Neural crest cell (in vitro differentiated cells): ENCODE data around the gene NXPH1. TPM values are rescaled to one million over a fixed set of nuclear protein-coding genes. Genes with fewer than 3 reads are reported as not detected.

ENCODE experiments used
- DNase-seq: peaks from one replicate; pipeline ENCODE4 v3.0.0; 2021; ENCODE audit warnings: low read depth, mixed read lengths, low spot score
- H3K27ac Mint-ChIP-seq: one replicate; pipeline ENCODE4 v1.8.0; 2021; ENCODE audit warnings: mild to moderate bottlenecking, mixed read lengths; ENCODE audit not compliant: unreplicated experiment
- H3K27me3 Mint-ChIP-seq: 2 replicates; pipeline ENCODE4 v1.8.0; 2021; ENCODE audit warnings: low read depth, mild to moderate bottlenecking, mixed read lengths
- H3K36me3 Mint-ChIP-seq: 2 replicates; pipeline ENCODE4 v1.8.0; 2021; ENCODE audit warnings: low read depth, mild to moderate bottlenecking, mixed read lengths
- H3K4me1 Mint-ChIP-seq: 2 replicates; pipeline ENCODE4 v1.8.0; 2021; ENCODE audit warnings: mixed read lengths
- H3K4me3 Mint-ChIP-seq: one replicate; pipeline ENCODE4 v1.8.0; 2021; ENCODE audit warnings: mild to moderate bottlenecking, mixed read lengths
- H3K9me3 Mint-ChIP-seq: 2 replicates; pipeline ENCODE4 v1.8.0; 2021; ENCODE audit warnings: mixed read lengths
- CTCF ChIP-seq: fragments of 200-600 bp; sonication (generic); conservative IDR thresholded peaks from 2 replicates; pipeline ENCODE4 v1.5.0; 2021; ENCODE audit warnings: antibody characterized with exemption, mild to moderate bottlenecking
- total RNA-seq: library from RNA; stranded (reverse); gene quantifications from 2 replicates; pipeline ENCODE4 v1.2.1, GENCODE V29; 2021

The NXPH1 gene
- total RNA-seq, 1 donor from 2014 or later, result 1.0 TPM

- no peak for TF ChIP-seq CTCF
Measured at GRCh38 chr7:8639668-8640067, 206.3 kb downstream of the NXPH1 start.

GRCh38 chr7:8640671-8641070, 207.3 kb downstream of the NXPH1 start:
- Mint-ChIP-seq H3K4me1 (no peaks in the 10 kb centered on the region), H3K27me3 (no peaks in the 10 kb centered on the region), H3K4me3 (no peak overlapping the region), H3K36me3 (no peaks in the 10 kb centered on the region), H3K27ac (no peak overlapping the region), H3K9me3 (no peaks in the 10 kb centered on the region)
- no peak for DNase-seq
- no peak for TF ChIP-seq CTCF

More at GRCh38 chr7:8639668-8640067, 206.3 kb downstream of the NXPH1 start:
- no peak for DNase-seq
- Mint-ChIP-seq H3K4me3 (no peak overlapping the region), H3K36me3 (no peaks in the 10 kb centered on the region), H3K27me3 (no peaks in the 10 kb centered on the region), H3K9me3 (no peaks in the 10 kb centered on the region), H3K27ac (no peak overlapping the region), H3K4me1 (no peaks in the 10 kb centered on the region)

- TF ChIP-seq CTCF, result no peak
- Mint-ChIP-seq H3K36me3 (peaks cover 2% of the 10 kb centered on the region), H3K27me3 (peaks cover 2% of the 10 kb centered on the region), H3K4me3 (no peak overlapping the region), H3K9me3 (peaks cover 7% of the 10 kb centered on the region), H3K4me1 (no peaks in the 10 kb centered on the region), H3K27ac (no peak overlapping the region)
- no peak for DNase-seq
Measured at GRCh38 chr7:8668627-8669500, 235.5 kb downstream of the NXPH1 start.

GRCh38 chr7:8669501-8669851, 236.1 kb downstream of the NXPH1 start:
- Mint-ChIP-seq H3K27ac (no peak overlapping the region), H3K9me3 (peaks cover 7% of the 10 kb centered on the region), H3K27me3 (peaks cover 2% of the 10 kb centered on the region), H3K4me3 (no peak overlapping the region), H3K36me3 (peaks cover 2% of the 10 kb centered on the region), H3K4me1 (no peaks in the 10 kb centered on the region)
- no peak for DNase-seq
- no peak for TF ChIP-seq CTCF

GRCh38 chr7:8684426-8684825, 251.0 kb downstream of the NXPH1 start:
- Mint-ChIP-seq H3K36me3 (no peaks in the 10 kb centered on the region), H3K4me1 (no peaks in the 10 kb centered on the region), H3K27ac (peak overlapping the region; percentile 20), H3K9me3 (no peaks in the 10 kb centered on the region), H3K4me3 (no peak overlapping the region), H3K27me3 (no peaks in the 10 kb centered on the region)
- no peak for DNase-seq
- no peak for TF ChIP-seq CTCF
